H1 (cell line): Measurements from ENCODE around the gene RAB3GAP1. TPM values are rescaled to one million over a fixed set of nuclear protein-coding genes. Genes with fewer than 3 reads are reported as not detected.

ENCODE experiments used
- CTCF ChIA-PET: fragments of 300-600 bp; sonication (Branson Sonifier 250); formaldehyde crosslinking; loops from one replicate; lab custom pipeline; 2021; ENCODE audit not compliant: partially characterized antibody; lab: Charles Lee
- POLR2A ChIA-PET: fragments of 300-600 bp; sonication (Branson Sonifier 250); formaldehyde crosslinking; loops from one replicate; lab custom pipeline; 2021; ENCODE audit warnings: inconsistent platforms; ENCODE audit not compliant: partially characterized antibody; lab: Charles Lee
- DNase-seq, 2 experiments: peaks; one replicate each; pipeline versions ENCODE4 v3.0.0 to v3.0.0-alpha.2; 2010 to 2022; ENCODE audit warnings: low spot score in 2 of 2, low read depth in 1 of 2, mixed read lengths in 1 of 2
- FAIRE-seq: peaks from 2 replicates; lab custom pipeline; 2011; peaks lifted over from hg19 to GRCh38; lab: Jason Lieb, UNC
- H2AFZ ChIP-seq: 2 replicates; pipeline ENCODE4 v1.8.1; 2012; ENCODE audit warnings: low read length, inconsistent platforms
- H2AK5ac ChIP-seq: 2 replicates; pipeline ENCODE4 v1.6.1; 2013; ENCODE audit warnings: low read depth, low read length
- H2BK120ac ChIP-seq: replicated peaks from 2 replicates; pipeline ENCODE3; 2013; ENCODE audit warnings: low read depth, low read length, inconsistent platforms
- H2BK12ac ChIP-seq: 2 replicates; pipeline ENCODE4 v1.6.1; 2013; ENCODE audit warnings: low read depth, low read length
- H2BK15ac ChIP-seq: 2 replicates; pipeline ENCODE4 v1.6.1; 2013; ENCODE audit warnings: low read length
- H2BK20ac ChIP-seq: 2 replicates; pipeline ENCODE4 v1.6.1; 2013; ENCODE audit warnings: low read length
- H2BK5ac ChIP-seq: 2 replicates; pipeline ENCODE4 v1.6.1; 2013; ENCODE audit warnings: low read depth, low read length
- H3K14ac ChIP-seq: 2 replicates; pipeline ENCODE4 v1.6.1; 2013; ENCODE audit warnings: inconsistent platforms; ENCODE audit not compliant: insufficient read length
- H3K18ac ChIP-seq: 2 replicates; pipeline ENCODE4 v1.6.1; 2013; ENCODE audit warnings: low read length; ENCODE audit errors: extremely low read depth
- H3K23ac ChIP-seq: 2 replicates; pipeline ENCODE4 v1.6.1; 2013; ENCODE audit warnings: inconsistent platforms; ENCODE audit not compliant: insufficient read length
- H3K23me2 ChIP-seq: 2 replicates; pipeline ENCODE4 v1.6.1; 2013; ENCODE audit warnings: low read depth, low read length
- H3K27ac ChIP-seq: 2 replicates; pipeline ENCODE4 v1.6.1; 2011; ENCODE audit warnings: low read depth, low read length, inconsistent platforms
- H3K27me3 ChIP-seq, 4 experiments: replicated peaks in 1 of 4; 1 replicate in 1 of 4; 2 replicates in 3 of 4; pipeline versions ENCODE4 v1.6.1 to v1.8.1; 2011 to 2013; ENCODE audit warnings: low read length in 3 of 4, mild to moderate bottlenecking in 3 of 4, inconsistent platforms in 2 of 4, mixed read lengths in 2 of 4, moderate library complexity in 1 of 4; ENCODE audit not compliant: control insufficient read depth in 3 of 4, insufficient read depth in 3 of 4; ENCODE audit errors: extremely low read depth in 1 of 4
- H3K36me3 ChIP-seq, 4 experiments: 2 replicates each; pipeline versions ENCODE4 v1.6.1 to v1.8.1; 2011 to 2013; ENCODE audit warnings: mild to moderate bottlenecking in 4 of 4, low read length in 3 of 4, moderate library complexity in 2 of 4, control low read depth in 1 of 4, inconsistent platforms in 1 of 4; ENCODE audit not compliant: insufficient read depth in 4 of 4, control insufficient read depth in 2 of 4
- H3K4ac ChIP-seq: replicated peaks from 2 replicates; pipeline ENCODE3; 2013; ENCODE audit warnings: low read length, low read depth, mixed read lengths, inconsistent platforms; ENCODE audit not compliant: insufficient read length
- H3K4me1 ChIP-seq, 4 experiments: replicated peaks in 1 of 4; 1 replicate in 1 of 4; 2 replicates in 3 of 4; pipeline versions ENCODE4 v1.6.1 to v1.8.1; 2011 to 2013; ENCODE audit warnings: low read length in 3 of 4, inconsistent platforms in 2 of 4, mixed read lengths in 1 of 4; ENCODE audit not compliant: insufficient read depth in 4 of 4, control insufficient read depth in 3 of 4
- H3K4me2 ChIP-seq, 2 experiments: 2 replicates each; pipeline versions ENCODE4 v1.6.1 to v1.8.1; 2011 to 2013; ENCODE audit warnings: low read depth in 2 of 2, low read length in 2 of 2, control low read depth in 1 of 2, inconsistent platforms in 1 of 2, mild to moderate bottlenecking in 1 of 2; ENCODE audit not compliant: insufficient read depth in 1 of 2
- H3K4me3 ChIP-seq, 4 experiments: fragments of 200-600, 300-600 bp in 1 of 4; sonication (generic), shearing (Covaris generic), sonication (Bioruptor Twin) in 1 of 4; 2 replicates each; pipeline versions ENCODE4 v1.5.1 to v1.8.1; 2011 to 2016; ENCODE audit warnings: low read length in 4 of 4, low read depth in 3 of 4, control low read depth in 2 of 4, inconsistent platforms in 2 of 4, mild to moderate bottlenecking in 2 of 4, mixed read lengths in 1 of 4, moderate library complexity in 1 of 4; ENCODE audit not compliant: insufficient read depth in 2 of 4; ENCODE audit errors: extremely low read depth in 1 of 4
- H3K56ac ChIP-seq: replicated peaks from 2 replicates; pipeline ENCODE3; 2013; ENCODE audit warnings: low read depth, mild to moderate bottlenecking, mixed read lengths, low read length, inconsistent platforms; ENCODE audit not compliant: insufficient read length
- H3K79me1 ChIP-seq: 2 replicates; pipeline ENCODE4 v1.6.1; 2013; ENCODE audit warnings: low read depth, low read length, control low read depth
- H3K79me2 ChIP-seq, 2 experiments: 2 replicates each; pipeline versions ENCODE4 v1.6.1 to v1.8.1; 2012 to 2013; ENCODE audit warnings: low read length in 2 of 2, mild to moderate bottlenecking in 2 of 2, inconsistent platforms in 1 of 2; ENCODE audit not compliant: insufficient read depth in 2 of 2, control insufficient read depth in 1 of 2
- H3K9ac ChIP-seq, 4 experiments: replicated peaks in 1 of 4; 1 replicate in 1 of 4; 2 replicates in 3 of 4; pipeline versions ENCODE4 v1.6.1 to v1.8.1; 2011 to 2013; ENCODE audit warnings: low read depth in 3 of 4, low read length in 3 of 4, control low read depth in 2 of 4, mild to moderate bottlenecking in 2 of 4, moderate library complexity in 2 of 4, inconsistent platforms in 1 of 4; ENCODE audit errors: extremely low read depth in 1 of 4
- H3K9me3 ChIP-seq, 2 experiments: 2 replicates each; pipeline versions ENCODE4 v1.6.1 to v1.8.1; 2012 to 2013; ENCODE audit warnings: mild to moderate bottlenecking in 2 of 2, moderate library complexity in 2 of 2, control low read depth in 1 of 2, inconsistent platforms in 1 of 2, low read depth in 1 of 2, low read length in 1 of 2, mixed read lengths in 1 of 2; ENCODE audit not compliant: insufficient read depth in 2 of 2
- H4K20me1 ChIP-seq, 2 experiments: replicated peaks in 1 of 2; 2 replicates each; pipeline versions ENCODE3 to v1.8.1; 2011 to 2013; ENCODE audit warnings: inconsistent platforms in 2 of 2, low read length in 2 of 2, mild to moderate bottlenecking in 1 of 2; ENCODE audit not compliant: insufficient read depth in 2 of 2, control insufficient read depth in 1 of 2
- H4K5ac ChIP-seq: 2 replicates; pipeline ENCODE4 v1.6.1; 2013; ENCODE audit warnings: low read length, low read depth, mixed read lengths, inconsistent platforms; ENCODE audit not compliant: insufficient read length
- H4K8ac ChIP-seq: 2 replicates; pipeline ENCODE4 v1.8.0; 2013; ENCODE audit warnings: mild to moderate bottlenecking, moderate library complexity, low read length, inconsistent platforms; ENCODE audit not compliant: insufficient read depth; ENCODE audit errors: extremely low read depth
- H4K91ac ChIP-seq: replicated peaks from 2 replicates; pipeline ENCODE3; 2013; ENCODE audit warnings: low read length, mixed read lengths, inconsistent platforms; ENCODE audit not compliant: insufficient read length
- CBX5 ChIP-seq: fragments of 300-800, 300-1000 bp; sonication (generic); IDR thresholded peaks from 2 replicates; pipeline ENCODE4 v1.7.1; 2016; ENCODE audit warnings: antibody characterized with exemption, low read length, low read depth
- EP300 ChIP-seq, 2 experiments: IDR thresholded peaks; 1 replicate in 1 of 2; 2 replicates in 1 of 2; pipeline ENCODE4 v1.6.1; 2011 to 2012; ENCODE audit warnings: low read depth in 2 of 2, low read length in 2 of 2, mild to moderate bottlenecking in 2 of 2, borderline replicate concordance in 1 of 2, inconsistent platforms in 1 of 2, moderate library complexity in 1 of 2
- SRF ChIP-seq: IDR thresholded peaks from 2 replicates; pipeline ENCODE4 v1.6.1; 2011; ENCODE audit warnings: mild to moderate bottlenecking, low read depth, low read length, moderate library complexity
- WGBS, 2 experiments: shearing (Covaris generic) in 1 of 2; methylation state at CpG; one replicate each; pipeline versions ENCODE4 v1.1.6 to v1.1.7; 2013 to 2015; ENCODE audit warnings: low lambda C conversion rate in 2 of 2, mixed read lengths in 2 of 2, inconsistent platforms in 1 of 2, low coverage in 1 of 2, missing lambda C conversion rate in 1 of 2; ENCODE audit not compliant: insufficient replicate concordance in 2 of 2, insufficient coverage in 1 of 2, insufficient read length in 1 of 2; ENCODE audit errors: extremely low coverage in 1 of 2, missing lambda C conversion rate in 1 of 2; 5-methylcytosine and 5-hydroxymethylcytosine counted together
- polyA plus RNA-seq, 7 experiments: library from polyadenylated mRNA; depleted of rRNA in 3 of 7; stranded (reverse) in 5 of 7; unstranded in 2 of 7; fragments of >200 nt in 5 of 7; fragments of 200-250 nt in 2 of 7; gene quantifications; 1 replicate in 5 of 7; 2 replicates in 1 of 7; 4 replicates in 1 of 7; pipeline versions ENCODE4 v1.2.1 to v1.2.3, GENCODE V29; 2011 to 2013; ENCODE audit warnings: missing spikeins in 2 of 7, mixed read lengths in 2 of 7
- total RNA-seq: library from RNA; stranded (reverse); fragmentation: NEBNext Ultra II Directional; extraction: Animal tissue kit (Norgen Biotek cat#: 25700); gene quantifications from 2 replicates; pipeline ENCODE4 v1.2.1, GENCODE V29; 2021

The RAB3GAP1 gene
- total and polyA plus RNA-seq, 2 of the 8 experiments (the other 6 are each of a cell fraction or from before 2014, with no cell fraction given) = 9.8 to 28.6 TPM

- no peak for FAIRE-seq
- no peak overlapping the region for H2BK12ac ChIP-seq
- no peak overlapping the region for H3K4me3 ChIP-seq
- no peaks in the 10 kb centered on the region for H3K79me2 ChIP-seq
- no peak overlapping the region for H2AK5ac ChIP-seq
- no peak overlapping the region for H4K8ac ChIP-seq
- no peaks in the 10 kb centered on the region for H3K27me3 ChIP-seq
- no peak overlapping the region; the same call in 1 of the 2 replicates for H2AFZ ChIP-seq
- H3K4ac ChIP-seq = no peak overlapping the region
- H3K23ac ChIP-seq = no peak overlapping the region
- H3K9ac ChIP-seq = no peak overlapping the region
- H3K79me1 ChIP-seq = no peaks in the 10 kb centered on the region
- DNase-seq = no peak
- H3K4me2 ChIP-seq = no peak overlapping the region
- H2BK15ac ChIP-seq = no peak overlapping the region
- ChIA-PET CTCF (interaction anchor here (0.5 to 2.1 kb wide), 8 partner anchors 21 to 895 kb away, joined by 3 to 7 read pairs (median 4); no protein-coding TSS in a partner anchor), POLR2A (no interaction called here)
- no peak overlapping the region for H4K91ac ChIP-seq
- H3K9me3 ChIP-seq = no peaks in the 10 kb centered on the region
- no peak overlapping the region for H3K27ac ChIP-seq
- no peak overlapping the region for H2BK120ac ChIP-seq
- no peak overlapping the region for H3K14ac ChIP-seq
- 88% methylated on average over 10 of the region's 10 CpGs; no CpG with 5 or more reads in 1 of the 2 experiments for WGBS, 2 experiments
- H2BK5ac ChIP-seq = no peak overlapping the region
- H3K4me1 ChIP-seq = peaks cover 0 to 4% (median under 1%) of the 10 kb centered on the region in 4 experiments; a peak in 3 of 7 replicates
- no peak overlapping the region for H3K18ac ChIP-seq
- H2BK20ac ChIP-seq = no peak overlapping the region
- H3K36me3 ChIP-seq = no peaks in the 10 kb centered on the region
- H4K5ac ChIP-seq = no peak overlapping the region
- H3K56ac ChIP-seq = no peak overlapping the region
- no peaks in the 10 kb centered on the region for H3K23me2 ChIP-seq
- no peaks in the 10 kb centered on the region for H4K20me1 ChIP-seq
- TF ChIP-seq CBX5 = no peak
- no peak for TF ChIP-seq SRF
- TF ChIP-seq EP300 (IDR thresholded peaks at IDR 0.05; ENCODE audit: borderline replicate concordance in 1 of 2, low read depth in 2 of 2, low read length in 2 of 2) = no peak
Observed at GRCh38 chr2:135010200-135010942, 41.7 kb upstream of the RAB3GAP1 start.
